ENCODE measurements around the gene RPS21.

GRCh38 chr20:62366370-62367135 lies 20.4 kb upstream of the RPS21 start:
- TF ChIP-seq CTCF (IDR thresholded peaks at IDR 0.05), result no peak
- no peak for TF ChIP-seq EZH2phosphoT487 (IDR thresholded peaks at IDR 0.05)
